Activated T-helper 17 cell treated with anti-CD3 and anti-CD28 coated beads, Interleukin-2, amount 50 U/mL, for 72 hours (primary cell): Measurements from ENCODE around the gene NUP62. TPM values are rescaled to one million over a fixed set of nuclear protein-coding genes. Genes with fewer than 3 reads are reported as not detected.

Experiments
- ATAC-seq: fragments of 150-1000 bp; cut with Tn5 transposase; replicated peaks from 2 replicates; pipeline ENCODE4 v1.10.0; 2021; ENCODE audit warnings: mild to moderate bottlenecking, moderate library complexity
- H3K27ac Mint-ChIP-seq: one replicate; pipeline ENCODE4 v1.8.0; 2022; ENCODE audit warnings: mixed read lengths
- H3K27me3 Mint-ChIP-seq: one replicate; pipeline ENCODE4 v1.8.0; 2022; ENCODE audit warnings: mixed read lengths
- H3K36me3 Mint-ChIP-seq: one replicate; pipeline ENCODE4 v1.8.0; 2022; ENCODE audit warnings: low read depth, mild to moderate bottlenecking, mixed read lengths
- H3K4me1 Mint-ChIP-seq: one replicate; pipeline ENCODE4 v1.8.0; 2022; ENCODE audit warnings: mixed read lengths
- H3K4me3 Mint-ChIP-seq: one replicate; pipeline ENCODE4 v1.8.0; 2022; ENCODE audit warnings: mild to moderate bottlenecking, mixed read lengths
- H3K9me3 Mint-ChIP-seq: one replicate; pipeline ENCODE4 v1.8.0; 2022; ENCODE audit warnings: mixed read lengths
- total RNA-seq, 2 donors: library from RNA; stranded (reverse); gene quantifications; one replicate each; pipeline ENCODE4 v1.2.3, GENCODE V29; 2022

NUP62 gene
- total RNA-seq, 2 donors from 2014 or later, result 158 to 172 TPM

DNA sequence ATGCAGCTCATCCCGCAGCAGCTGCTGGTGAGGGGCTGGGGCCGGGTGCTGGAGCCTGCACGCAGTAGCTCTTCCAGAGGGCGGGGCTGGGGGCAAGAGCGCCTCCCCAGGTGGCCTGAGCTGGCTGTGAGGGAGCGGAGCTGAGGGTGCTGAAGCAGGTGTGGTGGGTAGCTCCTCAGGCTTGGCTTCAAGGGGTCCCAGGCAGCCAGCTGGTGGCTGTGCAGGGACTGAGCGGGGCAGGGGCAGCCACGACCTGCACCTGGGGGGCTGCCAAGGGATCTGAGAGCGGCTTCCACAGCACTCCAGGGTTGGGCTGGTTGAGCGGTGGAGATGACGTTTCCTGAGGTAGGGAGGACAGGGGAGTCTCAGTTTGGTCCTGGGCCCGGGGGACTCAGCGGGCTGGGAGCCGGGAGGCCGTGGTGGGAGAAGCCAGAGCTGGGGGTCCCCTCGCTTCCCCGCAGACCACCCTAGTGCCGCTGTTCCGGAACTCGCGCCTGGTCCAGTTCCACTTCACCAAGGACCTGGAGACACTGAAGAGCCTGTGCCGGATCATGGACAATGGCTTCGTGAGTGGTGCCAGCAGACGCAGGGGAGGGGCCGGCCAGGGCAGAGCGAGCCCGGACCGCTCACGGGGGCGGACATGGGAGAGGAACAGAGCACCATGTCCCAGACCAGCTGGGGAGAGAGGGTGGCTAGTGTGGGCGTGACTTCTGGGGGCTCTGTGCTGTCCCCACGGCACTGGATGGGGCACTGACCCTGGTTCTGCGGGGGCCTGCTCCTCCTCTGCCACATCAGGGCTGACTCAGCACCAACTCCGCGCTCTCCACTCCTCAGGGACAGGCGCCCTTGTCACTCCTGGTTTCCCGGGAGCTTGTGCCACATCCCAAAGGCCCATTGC is 71.0 kb downstream of the NUP62 start:
- Mint-ChIP-seq H3K9me3 (no peaks in the 10 kb centered on the region), H3K27ac (no peak overlapping the region), H3K27me3 (no peaks in the 10 kb centered on the region), H3K4me3 (no peak overlapping the region), H3K4me1 (peaks cover 3% of the 10 kb centered on the region), H3K36me3 (peaks cover 67% of the 10 kb centered on the region)
- no peak for ATAC-seq

DNA sequence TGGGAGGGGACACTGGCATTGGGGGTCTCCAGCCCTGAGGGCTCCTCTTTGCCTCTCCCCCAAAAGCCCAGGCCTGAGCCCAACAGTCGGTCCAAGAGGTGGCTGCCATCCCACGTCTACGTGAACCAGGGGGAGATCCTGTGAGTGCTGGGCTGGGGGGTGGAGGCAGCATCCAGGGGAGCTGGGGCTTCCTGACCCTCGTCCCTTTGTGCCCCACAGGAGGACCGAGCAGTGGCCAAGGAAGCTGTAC is 71.5 kb downstream of the NUP62 start:
- no peaks in the 10 kb centered on the region for H3K9me3 Mint-ChIP-seq
- peaks cover 63% of the 10 kb centered on the region for H3K36me3 Mint-ChIP-seq
- no peaks in the 10 kb centered on the region for H3K27me3 Mint-ChIP-seq
- peaks cover 1% of the 10 kb centered on the region for H3K4me1 Mint-ChIP-seq
- no peak for ATAC-seq
- no peak overlapping the region for H3K27ac Mint-ChIP-seq
- H3K4me3 Mint-ChIP-seq, result no peak overlapping the region

DNA sequence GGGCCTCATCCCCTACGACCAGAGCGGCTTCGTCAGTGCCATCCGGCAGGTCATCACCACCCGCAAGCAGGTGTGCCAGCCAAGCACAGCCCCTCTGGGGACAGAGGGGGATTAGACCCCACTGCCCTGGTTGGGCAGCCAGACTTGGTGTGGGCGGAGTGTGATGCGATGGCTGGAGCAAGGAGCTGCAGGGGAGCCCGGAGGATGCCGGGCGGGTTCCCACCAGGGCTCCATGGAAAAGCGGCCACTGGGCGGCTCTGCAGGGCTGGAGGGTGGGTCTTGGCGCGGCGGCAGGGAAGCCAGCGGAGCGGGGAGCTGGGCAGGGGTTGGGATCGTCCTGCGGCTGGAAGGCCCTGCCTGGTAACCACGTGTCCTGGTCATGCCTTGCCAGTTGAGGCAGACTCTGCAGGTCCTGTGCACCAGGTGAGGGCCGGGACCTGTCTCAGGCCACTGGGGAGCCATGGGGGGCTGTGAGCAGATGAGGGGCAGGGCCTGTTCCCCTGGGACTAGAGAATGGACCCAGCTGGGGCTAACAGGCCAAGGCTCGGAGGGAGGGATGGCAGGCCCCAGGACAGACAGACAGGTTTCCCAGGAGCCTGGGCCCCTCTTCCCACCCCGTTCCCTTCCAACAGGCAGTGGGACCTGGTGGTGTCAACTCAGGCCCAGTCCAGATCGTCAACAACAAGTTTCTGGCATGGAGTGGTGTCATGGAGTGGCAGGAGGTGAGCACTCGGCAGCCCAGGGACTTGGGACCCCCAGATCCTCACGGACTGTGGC is 72.1 kb downstream of the NUP62 start:
- Mint-ChIP-seq H3K27me3 (no peaks in the 10 kb centered on the region), H3K4me3 (no peak overlapping the region), H3K36me3 (peaks cover 68% of the 10 kb centered on the region), H3K9me3 (no peaks in the 10 kb centered on the region), H3K4me1 (peaks cover 6% of the 10 kb centered on the region), H3K27ac (no peak overlapping the region)
- no peak for ATAC-seq

Other genes starting within 250 kb of the NUP62 start
- gene ADM5, start 239.9 kb downstream of the NUP62 start, total RNA-seq, result 1 to 10 TPM; 8.5 to 8.6 TPM
- gene CPT1C, start 238.4 kb downstream of the NUP62 start, total RNA-seq, result 1 to 10 TPM in 1 of 2 donors, under 1 TPM in 1; 0.93 to 4.3 TPM
- under 1 TPM; 0.32 to 0.45 TPM for gene TSKS, start 166.2 kb downstream of the NUP62 start, total RNA-seq
- gene AP2A1, start 162.5 kb downstream of the NUP62 start, total RNA-seq, result 10 to 100 TPM; 77.5 to 87.0 TPM
- gene FUZ, start 116.2 kb downstream of the NUP62 start, total RNA-seq, result 10 to 100 TPM; 15.5 to 19.1 TPM
- gene MED25, start 111.2 kb downstream of the NUP62 start, total RNA-seq, result 10 to 100 TPM; 55.6 to 56.1 TPM
- 100 to 1,000 TPM in 1 of 2 donors, 10 to 100 TPM in 1; 82.7 to 109 TPM for gene PTOV1, start 78.3 kb downstream of the NUP62 start, total RNA-seq
- gene PNKP, start 61.9 kb downstream of the NUP62 start, total RNA-seq, result 100 to 1,000 TPM; 100 to 111 TPM
- gene AKT1S1, start 52.1 kb downstream of the NUP62 start, total RNA-seq, result 10 to 100 TPM; 33.8 to 72.8 TPM
- 10 to 100 TPM; 21.4 to 57.4 TPM for gene TBC1D17, start 51.8 kb downstream of the NUP62 start, total RNA-seq
- 100 to 1,000 TPM in 1 of 2 donors, 10 to 100 TPM in 1; 42.0 to 177 TPM for gene IL4I1, start 32.6 kb downstream of the NUP62 start, total RNA-seq
- 10 to 100 TPM; 26.0 to 28.6 TPM for gene ATF5, start 299 bp downstream of the NUP62 start, total RNA-seq
- gene SIGLEC11, start 31.7 kb upstream of the NUP62 start, total RNA-seq, result not detected
- 10 to 100 TPM; 53.7 to 79.8 TPM for gene VRK3, start 95.9 kb upstream of the NUP62 start, total RNA-seq
- 10 to 100 TPM; 11.1 to 12.4 TPM for gene ZNF473, start 96.5 kb upstream of the NUP62 start, total RNA-seq
- not detected for gene IZUMO2, start 233.8 kb upstream of the NUP62 start, total RNA-seq